Suprapubic skin (tissue), 4 donors: ENCODE results near the gene NCKAP5. TPM values are rescaled to one million over a fixed set of nuclear protein-coding genes. Genes with fewer than 3 reads are reported as not detected.

Experiments
- DNase-seq, 2 donors: peaks; one replicate each; pipeline ENCODE4 v3.0.0-alpha.2; 2019; ENCODE audit warnings: low spot score in 2 of 2
- H3K27ac ChIP-seq: fragments of 200-600 bp; sonication (generic); one replicate; pipeline ENCODE4 v1.5.1; 2019
- H3K27me3 ChIP-seq: fragments of 200-600 bp; sonication (generic); one replicate; pipeline ENCODE4 v1.5.1; 2019
- H3K36me3 ChIP-seq: fragments of 200-600 bp; sonication (generic); one replicate; pipeline ENCODE4 v1.5.1; 2019
- H3K4me1 ChIP-seq: fragments of 200-600 bp; sonication (generic); one replicate; pipeline ENCODE4 v1.5.1; 2019
- H3K4me3 ChIP-seq: fragments of 200-600 bp; sonication (generic); one replicate; pipeline ENCODE4 v1.5.1; 2019; ENCODE audit warnings: mild to moderate bottlenecking
- H3K9me3 ChIP-seq: fragments of 200-600 bp; sonication (generic); one replicate; pipeline ENCODE4 v1.5.1; 2019
- EP300 ChIP-seq: sonication (generic); formaldehyde crosslinking; IDR thresholded peaks from one replicate; pipeline ENCODE4 v1.6.1; 2017; ENCODE audit warnings: antibody characterized with exemption
- POLR2A ChIP-seq, 2 donors: fragments of 450-650 bp; IDR thresholded peaks; one replicate each; pipeline ENCODE4 v1.6.1; 2017; ENCODE audit warnings: antibody characterized with exemption in 2 of 2, mild to moderate bottlenecking in 2 of 2, moderate library complexity in 2 of 2
- POLR2AphosphoS5 ChIP-seq, 3 donors: sonication (generic); formaldehyde crosslinking; IDR thresholded peaks; one replicate each; pipeline ENCODE4 v1.6.1; 2017; ENCODE audit warnings: antibody characterized with exemption in 3 of 3
- WGBS: methylation state at CpG from one replicate; pipeline ENCODE4 v1.1.5; 2018; 5-methylcytosine and 5-hydroxymethylcytosine counted together
- total RNA-seq, 4 donors: library from RNA; depleted of rRNA; stranded (reverse); fragments of >200 nt; gene quantifications; one replicate each; pipeline ENCODE4 v1.1.0, GENCODE V29; 2016
- TF ChIP-seq, protein P1 (sequence below), 2 donors: fragments of 200-600 bp in 1 of 2; fragments of 450-650 bp in 1 of 2; sonication (generic) in 1 of 2; IDR thresholded peaks; one replicate each; pipeline ENCODE4 v1.5.1; 2016 to 2019; ENCODE audit warnings: antibody characterized with exemption in 2 of 2, mild to moderate bottlenecking in 1 of 2, moderate library complexity in 1 of 2

The NCKAP5 gene
- total RNA-seq, 4 donors from 2014 or later, result 2.8 to 6.4 (median 4.2) TPM

DNA sequence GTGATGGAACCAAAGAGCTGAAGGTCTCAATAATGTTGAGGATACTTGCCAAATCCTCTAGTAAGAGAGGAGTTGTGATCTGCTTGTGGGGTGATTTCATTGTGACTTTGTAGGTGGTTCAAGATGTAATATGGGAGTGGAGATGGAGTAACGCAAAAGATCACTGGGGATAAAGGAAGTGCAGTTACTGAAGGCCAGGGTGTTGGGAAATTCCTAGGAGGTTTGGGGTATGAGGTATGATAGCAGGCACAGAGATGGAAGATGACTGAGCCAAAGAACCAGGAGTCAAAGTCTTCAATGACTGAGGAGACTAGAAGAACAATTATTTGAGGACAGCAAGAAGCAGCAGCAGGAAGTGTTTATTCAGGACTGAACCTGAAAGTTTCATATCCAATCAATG is 222.6 kb downstream of the NCKAP5 start:
- no peak for TF ChIP-seq EP300
- TF ChIP-seq POLR2A (IDR thresholded peaks at IDR 0.05), result no peak
- no peak for TF ChIP-seq POLR2AphosphoS5 (IDR thresholded peaks at IDR 0.05)
- TF ChIP-seq, protein P1, sequence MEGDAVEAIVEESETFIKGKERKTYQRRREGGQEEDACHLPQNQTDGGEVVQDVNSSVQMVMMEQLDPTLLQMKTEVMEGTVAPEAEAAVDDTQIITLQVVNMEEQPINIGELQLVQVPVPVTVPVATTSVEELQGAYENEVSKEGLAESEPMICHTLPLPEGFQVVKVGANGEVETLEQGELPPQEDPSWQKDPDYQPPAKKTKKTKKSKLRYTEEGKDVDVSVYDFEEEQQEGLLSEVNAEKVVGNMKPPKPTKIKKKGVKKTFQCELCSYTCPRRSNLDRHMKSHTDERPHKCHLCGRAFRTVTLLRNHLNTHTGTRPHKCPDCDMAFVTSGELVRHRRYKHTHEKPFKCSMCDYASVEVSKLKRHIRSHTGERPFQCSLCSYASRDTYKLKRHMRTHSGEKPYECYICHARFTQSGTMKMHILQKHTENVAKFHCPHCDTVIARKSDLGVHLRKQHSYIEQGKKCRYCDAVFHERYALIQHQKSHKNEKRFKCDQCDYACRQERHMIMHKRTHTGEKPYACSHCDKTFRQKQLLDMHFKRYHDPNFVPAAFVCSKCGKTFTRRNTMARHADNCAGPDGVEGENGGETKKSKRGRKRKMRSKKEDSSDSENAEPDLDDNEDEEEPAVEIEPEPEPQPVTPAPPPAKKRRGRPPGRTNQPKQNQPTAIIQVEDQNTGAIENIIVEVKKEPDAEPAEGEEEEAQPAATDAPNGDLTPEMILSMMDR (IDR thresholded peaks at IDR 0.05), result no peak
- no peak for DNase-seq
- no peaks in the 10 kb centered on the region for H3K27me3 ChIP-seq
- no peak overlapping the region for H3K4me3 ChIP-seq
- WGBS, result 93% methylated on average over 1 of the region's 1 CpG
- H3K27ac ChIP-seq, result no peak overlapping the region
- no peaks in the 10 kb centered on the region for H3K36me3 ChIP-seq
- H3K4me1 ChIP-seq, result no peaks in the 10 kb centered on the region
- H3K9me3 ChIP-seq, result no peaks in the 10 kb centered on the region

DNA sequence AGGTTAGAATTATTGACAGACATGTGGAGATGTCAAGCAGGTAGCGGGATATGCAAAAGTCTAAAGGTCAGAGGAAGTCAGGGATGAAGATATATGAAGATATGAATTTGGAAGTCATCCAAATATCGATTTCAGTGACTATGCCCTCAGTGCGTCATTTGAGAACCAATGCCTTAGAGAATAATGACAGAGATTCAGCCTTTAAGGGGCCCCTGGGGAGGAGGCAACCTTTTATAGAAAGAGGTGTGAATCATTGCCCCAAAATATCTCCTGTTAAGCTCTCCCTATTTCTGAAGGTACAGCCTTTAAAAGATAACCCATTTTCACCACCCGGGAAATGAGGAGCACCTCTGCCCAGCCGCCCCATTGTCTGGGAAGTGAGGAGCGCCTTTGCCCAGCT is 223.4 kb downstream of the NCKAP5 start:
- WGBS, result 83% methylated on average over 6 of the region's 6 CpGs
- H3K27ac ChIP-seq, result no peak overlapping the region
- no peaks in the 10 kb centered on the region for H3K27me3 ChIP-seq
- DNase-seq, result no peak
- no peak for TF ChIP-seq POLR2A (IDR thresholded peaks at IDR 0.05)
- TF ChIP-seq EP300, result no peak
- TF ChIP-seq POLR2AphosphoS5 (IDR thresholded peaks at IDR 0.05), result no peak
- TF ChIP-seq, protein P1 (IDR thresholded peaks at IDR 0.05), result no peak
- no peak overlapping the region for H3K4me3 ChIP-seq
- H3K4me1 ChIP-seq, result no peaks in the 10 kb centered on the region
- no peaks in the 10 kb centered on the region for H3K36me3 ChIP-seq
- H3K9me3 ChIP-seq, result no peaks in the 10 kb centered on the region

- H3K4me1 ChIP-seq, result no peaks in the 10 kb centered on the region
These were observed 225.3 kb downstream of the NCKAP5 start for GRCh38 chr2:133343018-133343352.

DNA sequence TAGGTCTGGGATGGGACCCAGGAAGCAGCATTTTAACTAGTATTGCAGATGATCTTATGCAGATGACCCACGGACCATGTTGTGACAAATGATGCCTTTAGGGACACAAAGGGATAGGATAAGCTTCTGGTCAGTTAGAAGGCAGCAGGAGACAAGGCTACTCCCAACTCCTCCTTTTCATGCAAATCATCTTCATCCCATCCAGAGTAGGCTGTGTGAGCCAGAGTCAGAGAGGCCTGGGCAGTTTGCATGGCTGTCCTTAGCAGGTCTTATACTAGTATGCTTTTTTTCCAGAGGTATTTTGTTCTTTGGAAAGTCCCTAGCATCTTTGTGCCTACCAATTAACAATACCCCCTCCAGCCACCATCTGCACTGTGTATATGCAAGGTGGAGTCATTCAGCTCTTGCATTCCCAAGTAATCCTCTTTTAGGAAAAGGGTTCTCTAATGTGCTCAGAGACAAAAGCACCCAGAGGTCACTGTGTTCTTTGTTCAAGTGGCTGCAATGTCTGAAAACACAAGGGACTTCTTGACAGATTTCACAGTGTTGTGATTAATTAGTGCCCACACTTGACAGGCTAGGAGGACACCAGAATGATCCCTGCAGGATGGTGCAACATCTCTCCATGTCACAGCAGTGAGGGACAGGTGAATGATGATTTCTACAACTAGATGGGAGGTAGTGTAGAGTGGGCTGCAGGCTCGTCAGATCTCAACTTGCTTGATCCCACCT is 225.8 kb downstream of the NCKAP5 start:
- no peak overlapping the region for H3K4me3 ChIP-seq
- H3K27me3 ChIP-seq, result no peaks in the 10 kb centered on the region
- no peaks in the 10 kb centered on the region for H3K36me3 ChIP-seq
- no peak overlapping the region for H3K27ac ChIP-seq
- 83% methylated on average over 2 of the region's 2 CpGs for WGBS
- H3K4me1 ChIP-seq, result no peaks in the 10 kb centered on the region
- H3K9me3 ChIP-seq, result no peaks in the 10 kb centered on the region
- no peak for TF ChIP-seq POLR2AphosphoS5 (IDR thresholded peaks at IDR 0.05)
- TF ChIP-seq, protein P1 (IDR thresholded peaks at IDR 0.05), result no peak
- no peak for TF ChIP-seq POLR2A (IDR thresholded peaks at IDR 0.05)
- no peak for TF ChIP-seq EP300
- DNase-seq, result no peak

More at GRCh38 chr2:133343018-133343352, 225.3 kb downstream of the NCKAP5 start:
- H3K36me3 ChIP-seq, result no peaks in the 10 kb centered on the region
- H3K27ac ChIP-seq, result no peak overlapping the region
- DNase-seq, result no peak
- H3K4me3 ChIP-seq, result no peak overlapping the region
- TF ChIP-seq POLR2AphosphoS5 (IDR thresholded peaks at IDR 0.05) (no peak), EP300 (no peak), POLR2A (IDR thresholded peaks at IDR 0.05) (no peak)
- TF ChIP-seq, protein P1 (IDR thresholded peaks at IDR 0.05), result no peak
- H3K9me3 ChIP-seq, result no peaks in the 10 kb centered on the region
- no peaks in the 10 kb centered on the region for H3K27me3 ChIP-seq

- DNase-seq, result no peak
- no peak overlapping the region for H3K4me3 ChIP-seq
- H3K4me1 ChIP-seq, result no peaks in the 10 kb centered on the region
- no peaks in the 10 kb centered on the region for H3K9me3 ChIP-seq
- no peaks in the 10 kb centered on the region for H3K27me3 ChIP-seq
- WGBS, result 89% methylated on average over 2 of the region's 2 CpGs
- H3K27ac ChIP-seq, result no peak overlapping the region
- H3K36me3 ChIP-seq, result no peaks in the 10 kb centered on the region
- TF ChIP-seq POLR2A (IDR thresholded peaks at IDR 0.05) (no peak), EP300 (no peak), POLR2AphosphoS5 (IDR thresholded peaks at IDR 0.05) (no peak)
- TF ChIP-seq, protein P1 (IDR thresholded peaks at IDR 0.05), result no peak
These were observed 226.7 kb downstream of the NCKAP5 start for GRCh38 chr2:133341575-133341974.
